Esophagus muscularis mucosa (tissue), 4 donors: ENCODE data around the gene SRGN.

Experiments used
- EP300 ChIP-seq: sonication (generic); formaldehyde crosslinking; IDR thresholded peaks from one replicate; pipeline ENCODE4 v1.6.1; 2017; ENCODE audit warnings: antibody characterized with exemption
- POLR2A ChIP-seq: fragments of 450-650 bp; IDR thresholded peaks from one replicate; pipeline ENCODE4 v1.6.1; 2017; ENCODE audit warnings: antibody characterized with exemption, moderate library complexity, mild to moderate bottlenecking, low read depth
- POLR2AphosphoS5 ChIP-seq, 2 donors: sonication (generic); formaldehyde crosslinking; IDR thresholded peaks; one replicate each; pipeline ENCODE4 v1.6.1; 2017; ENCODE audit warnings: antibody characterized with exemption in 2 of 2
- TF ChIP-seq, protein P1 (sequence below), 3 experiments: fragments of 200-600 bp in 2 of 3; fragments of 450-650 bp in 1 of 3; sonication (generic) in 2 of 3; IDR thresholded peaks; one replicate each; pipeline ENCODE4 v1.5.1; 2017 to 2019; ENCODE audit warnings: antibody characterized with exemption in 3 of 3, mild to moderate bottlenecking in 2 of 3, moderate library complexity in 1 of 3

DNA sequence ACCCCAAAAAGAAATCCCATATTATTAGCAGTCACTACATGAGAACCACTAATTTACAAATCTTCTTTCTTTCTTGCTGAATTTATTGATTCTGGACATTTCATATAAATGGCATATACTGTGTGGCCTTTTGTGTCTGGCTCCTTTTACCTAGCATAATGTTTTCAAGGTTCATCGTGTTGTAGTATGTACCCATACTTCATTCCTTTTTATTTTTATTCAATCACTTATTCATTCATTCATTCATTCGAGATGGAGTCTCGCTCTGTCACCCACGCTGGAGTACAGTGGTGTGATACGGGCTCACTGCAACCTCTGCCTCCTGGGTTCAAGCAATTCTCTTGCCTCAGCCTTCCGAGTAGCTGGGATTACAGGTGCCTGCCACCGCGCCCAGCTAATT lies 58.0 kb downstream of the SRGN start:
- TF ChIP-seq POLR2AphosphoS5 (IDR thresholded peaks at IDR 0.05), result no peak
- TF ChIP-seq, protein P1, sequence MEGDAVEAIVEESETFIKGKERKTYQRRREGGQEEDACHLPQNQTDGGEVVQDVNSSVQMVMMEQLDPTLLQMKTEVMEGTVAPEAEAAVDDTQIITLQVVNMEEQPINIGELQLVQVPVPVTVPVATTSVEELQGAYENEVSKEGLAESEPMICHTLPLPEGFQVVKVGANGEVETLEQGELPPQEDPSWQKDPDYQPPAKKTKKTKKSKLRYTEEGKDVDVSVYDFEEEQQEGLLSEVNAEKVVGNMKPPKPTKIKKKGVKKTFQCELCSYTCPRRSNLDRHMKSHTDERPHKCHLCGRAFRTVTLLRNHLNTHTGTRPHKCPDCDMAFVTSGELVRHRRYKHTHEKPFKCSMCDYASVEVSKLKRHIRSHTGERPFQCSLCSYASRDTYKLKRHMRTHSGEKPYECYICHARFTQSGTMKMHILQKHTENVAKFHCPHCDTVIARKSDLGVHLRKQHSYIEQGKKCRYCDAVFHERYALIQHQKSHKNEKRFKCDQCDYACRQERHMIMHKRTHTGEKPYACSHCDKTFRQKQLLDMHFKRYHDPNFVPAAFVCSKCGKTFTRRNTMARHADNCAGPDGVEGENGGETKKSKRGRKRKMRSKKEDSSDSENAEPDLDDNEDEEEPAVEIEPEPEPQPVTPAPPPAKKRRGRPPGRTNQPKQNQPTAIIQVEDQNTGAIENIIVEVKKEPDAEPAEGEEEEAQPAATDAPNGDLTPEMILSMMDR (IDR thresholded peaks at IDR 0.05), result no peak
- TF ChIP-seq POLR2A, result no peak
- no peak for TF ChIP-seq EP300
